DND-41 (cell line): Measurements from ENCODE around the gene ANKRD11.

Experiments used
- EZH2 ChIP-seq: IDR thresholded peaks from 3 replicates; pipeline ENCODE4 v1.6.1; 2012; ENCODE audit warnings: borderline replicate concordance, low read depth, mild to moderate bottlenecking, moderate library complexity, low read length, inconsistent platforms; ENCODE audit not compliant: severe bottlenecking
- TF ChIP-seq, protein P1 (sequence below): IDR thresholded peaks from 2 replicates; pipeline ENCODE4 v1.5.1; 2012; ENCODE audit warnings: borderline replicate concordance, low read length, moderate library complexity, mild to moderate bottlenecking; ENCODE audit not compliant: poor library complexity, severe bottlenecking; ENCODE audit errors: extremely low read depth

DNA sequence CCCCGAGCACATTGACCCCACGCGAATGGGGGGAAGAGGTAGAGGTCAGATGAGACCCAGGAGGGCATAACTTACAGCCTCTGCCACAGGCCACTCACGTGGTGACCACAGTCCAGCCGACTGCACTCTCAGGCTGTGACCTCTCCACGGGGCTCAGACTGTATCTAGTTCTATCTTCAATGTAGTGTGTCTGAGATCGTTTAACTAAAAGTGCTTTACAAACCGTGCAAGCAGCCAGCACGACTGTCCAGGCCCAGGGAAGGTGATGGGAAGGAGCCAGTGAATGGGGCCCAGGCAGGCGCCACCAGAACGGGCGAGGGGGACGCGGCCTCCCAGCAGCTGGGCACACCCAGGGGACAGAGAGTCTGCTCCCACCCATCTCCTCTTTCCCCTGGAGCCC, 108.6 kb downstream of the ANKRD11 start:
- TF ChIP-seq, protein P1, sequence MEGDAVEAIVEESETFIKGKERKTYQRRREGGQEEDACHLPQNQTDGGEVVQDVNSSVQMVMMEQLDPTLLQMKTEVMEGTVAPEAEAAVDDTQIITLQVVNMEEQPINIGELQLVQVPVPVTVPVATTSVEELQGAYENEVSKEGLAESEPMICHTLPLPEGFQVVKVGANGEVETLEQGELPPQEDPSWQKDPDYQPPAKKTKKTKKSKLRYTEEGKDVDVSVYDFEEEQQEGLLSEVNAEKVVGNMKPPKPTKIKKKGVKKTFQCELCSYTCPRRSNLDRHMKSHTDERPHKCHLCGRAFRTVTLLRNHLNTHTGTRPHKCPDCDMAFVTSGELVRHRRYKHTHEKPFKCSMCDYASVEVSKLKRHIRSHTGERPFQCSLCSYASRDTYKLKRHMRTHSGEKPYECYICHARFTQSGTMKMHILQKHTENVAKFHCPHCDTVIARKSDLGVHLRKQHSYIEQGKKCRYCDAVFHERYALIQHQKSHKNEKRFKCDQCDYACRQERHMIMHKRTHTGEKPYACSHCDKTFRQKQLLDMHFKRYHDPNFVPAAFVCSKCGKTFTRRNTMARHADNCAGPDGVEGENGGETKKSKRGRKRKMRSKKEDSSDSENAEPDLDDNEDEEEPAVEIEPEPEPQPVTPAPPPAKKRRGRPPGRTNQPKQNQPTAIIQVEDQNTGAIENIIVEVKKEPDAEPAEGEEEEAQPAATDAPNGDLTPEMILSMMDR = no peak
- no peak for TF ChIP-seq EZH2
